Activated CD4-positive, alpha-beta T cell treated with anti-CD3 and anti-CD28 coated beads, Interleukin-2, amount 50 U/mL, for 16 hours (primary cell): Measurements from ENCODE around the gene ITPRIPL1.

Experiments used
- DNase-seq: peaks from one replicate; pipeline ENCODE4 v3.0.0-alpha.2; 2020

The ITPRIPL1 gene

GRCh38 chr2:96324721-96325040, 436 bp upstream of the ITPRIPL1 start:
- DNase-seq: peak; percentile 54

- peak; percentile 75 for DNase-seq
Observed at GRCh38 chr2:96325884-96326255, 753 bp downstream of the ITPRIPL1 start.

GRCh38 chr2:96326564-96326963, 1.4 kb downstream of the ITPRIPL1 start:
- DNase-seq: no peak

- no peak for DNase-seq
Observed at GRCh38 chr2:96326990-96327820, 2.1 kb downstream of the ITPRIPL1 start.

- DNase-seq: no peak
Observed at GRCh38 chr2:96329456-96329855, 4.3 kb downstream of the ITPRIPL1 start.

- DNase-seq: no peak
Observed at GRCh38 chr2:96329874-96330273, 4.8 kb downstream of the ITPRIPL1 start.

- no peak for DNase-seq
Observed at GRCh38 chr2:96330407-96330806, 5.3 kb downstream of the ITPRIPL1 start.

GRCh38 chr2:96333708-96334107, 8.6 kb downstream of the ITPRIPL1 start:
- DNase-seq: no peak

GRCh38 chr2:96336104-96336775, 11.1 kb downstream of the ITPRIPL1 start:
- no peak for DNase-seq

GRCh38 chr2:96336873-96337272, 11.8 kb downstream of the ITPRIPL1 start:
- no peak for DNase-seq

- peak; percentile 80 for DNase-seq
Observed at GRCh38 chr2:96340493-96341414, 15.6 kb downstream of the ITPRIPL1 start.

GRCh38 chr2:96341641-96342040, 16.5 kb downstream of the ITPRIPL1 start:
- DNase-seq: no peak

GRCh38 chr2:96342085-96342484, 17.0 kb downstream of the ITPRIPL1 start:
- DNase-seq: peak; percentile 88

- peak; percentile 92 for DNase-seq
Observed at GRCh38 chr2:96344011-96344410, 18.9 kb downstream of the ITPRIPL1 start.

GRCh38 chr2:96345438-96345837, 20.3 kb downstream of the ITPRIPL1 start:
- DNase-seq: no peak

GRCh38 chr2:96345868-96346462, 20.8 kb downstream of the ITPRIPL1 start:
- no peak for DNase-seq

- DNase-seq: no peak
Observed at GRCh38 chr2:96347395-96347794, 22.3 kb downstream of the ITPRIPL1 start.

- no peak for DNase-seq
Observed at GRCh38 chr2:96353032-96353561, 28.0 kb downstream of the ITPRIPL1 start.

GRCh38 chr2:96353606-96354101, 28.5 kb downstream of the ITPRIPL1 start:
- DNase-seq: no peak

- no peak for DNase-seq
Observed at GRCh38 chr2:96354492-96354891, 29.4 kb downstream of the ITPRIPL1 start.

GRCh38 chr2:96356889-96357288, 31.8 kb downstream of the ITPRIPL1 start:
- DNase-seq: no peak

GRCh38 chr2:96359310-96359709, 34.2 kb downstream of the ITPRIPL1 start:
- no peak for DNase-seq

- DNase-seq: peak; percentile 61
Observed at GRCh38 chr2:96359866-96360265, 34.7 kb downstream of the ITPRIPL1 start.
